Upper lobe of right lung (tissue), 1 donor: ENCODE measurements around the gene ABITRAM. TPM values are rescaled to one million over a fixed set of nuclear protein-coding genes. Genes with fewer than 3 reads are reported as not detected.

Experiments
- ATAC-seq: fragments of 200-7000 bp; cut with Tn5 transposase; one replicate; pipeline ENCODE4 v1.9.1; 2020; ENCODE audit warnings: mild to moderate bottlenecking, moderate library complexity
- DNase-seq: peaks from one replicate; pipeline ENCODE4 v3.0.0-alpha.2; 2020
- H3K27ac ChIP-seq: fragments of 200-600 bp; one replicate; pipeline ENCODE4 v1.8.0; 2022
- H3K27me3 ChIP-seq: fragments of 200-600 bp; one replicate; pipeline ENCODE4 v1.8.0; 2022; ENCODE audit warnings: mild to moderate bottlenecking
- H3K36me3 ChIP-seq: fragments of 200-600 bp; one replicate; pipeline ENCODE4 v1.8.0; 2022
- H3K4me1 ChIP-seq: fragments of 200-600 bp; one replicate; pipeline ENCODE4 v1.8.0; 2022
- H3K4me3 ChIP-seq: fragments of 200-600 bp; one replicate; pipeline ENCODE4 v1.8.0; 2022; ENCODE audit warnings: mild to moderate bottlenecking
- H3K9me3 ChIP-seq: fragments of 200-600 bp; one replicate; pipeline ENCODE4 v1.8.0; 2022
- CTCF ChIP-seq: fragments of 200-600 bp; IDR thresholded peaks from one replicate; pipeline ENCODE4 v1.8.0; 2022; ENCODE audit warnings: antibody characterized with exemption
- intact Hi-C: fragments of 100-400 bp; cut with DNase I; formaldehyde crosslinking; loops from one replicate; pipeline ENCODE4 v1.11.0; 2022
- total RNA-seq: library from RNA; stranded (reverse); fragmentation: NEBNext Ultra II Directional; extraction: Animal tissue kit (Norgen Biotek cat#: 25700); gene quantifications from one replicate; pipeline ENCODE4 v1.2.1, GENCODE V29; 2021
- donor health status: DM: no; HTN: yes; CAD: no; lungs with severe emphysema.

ABITRAM gene
- total RNA-seq, 1 donor from 2014 or later, result 13.3 TPM

- Histone ChIP-seq H3K9me3 (no peaks in the 10 kb centered on the region), H3K27ac (no peak overlapping the region), H3K36me3 (peaks cover 34% of the 10 kb centered on the region), H3K4me1 (no peaks in the 10 kb centered on the region), H3K27me3 (no peaks in the 10 kb centered on the region), H3K4me3 (no peak overlapping the region)
- ATAC-seq (no peak), DNase-seq (no peak)
- no peak for TF ChIP-seq CTCF
- intact Hi-C loops, result no loop called here
These were observed 44.0 kb downstream of the ABITRAM start for GRCh38 chr9:108978205-108978604.

GRCh38 chr9:108980893-108981292, 46.7 kb downstream of the ABITRAM start:
- DNase-seq, result no peak
- Histone ChIP-seq H3K27me3 (no peaks in the 10 kb centered on the region), H3K4me1 (no peaks in the 10 kb centered on the region), H3K27ac (no peak overlapping the region), H3K9me3 (no peaks in the 10 kb centered on the region), H3K36me3 (peaks cover 35% of the 10 kb centered on the region), H3K4me3 (no peak overlapping the region)
- no peak for ATAC-seq
- intact Hi-C loops, result no loop called here
- no peak for TF ChIP-seq CTCF

GRCh38 chr9:108983885-108984284, 49.7 kb downstream of the ABITRAM start:
- H3K9me3 ChIP-seq, result no peaks in the 10 kb centered on the region
- no peak overlapping the region for H3K4me3 ChIP-seq
- H3K36me3 ChIP-seq, result peaks cover 33% of the 10 kb centered on the region
- H3K27ac ChIP-seq, result no peak overlapping the region
- TF ChIP-seq CTCF, result no peak
- DNase-seq, result no peak
- H3K27me3 ChIP-seq, result no peaks in the 10 kb centered on the region
- intact Hi-C loops, result no loop called here
- no peak for ATAC-seq
- H3K4me1 ChIP-seq, result no peaks in the 10 kb centered on the region

Other genes with a start within 250 kb of the ABITRAM start
- gene ACTL7B, start 78.4 kb upstream of the ABITRAM start, total RNA-seq, result not detected
- gene ACTL7A, start 72.1 kb upstream of the ABITRAM start, total RNA-seq, result not detected
- 18.3 TPM for gene ELP1, start 276 bp upstream of the ABITRAM start, total RNA-seq
- 69.4 TPM for gene CTNNAL1, start 79.1 kb downstream of the ABITRAM start, total RNA-seq
- 92.1 TPM for gene TMEM245, start 185.5 kb downstream of the ABITRAM start, total RNA-seq
- 0.09 TPM for gene FRRS1L, start 232.8 kb downstream of the ABITRAM start, total RNA-seq